ENCODE results near the gene KCNT2. TPM values are rescaled to one million over a fixed set of nuclear protein-coding genes. Genes with fewer than 3 reads are reported as not detected.
"Not testable (repeated sequence)": the region's sequence is repeated elsewhere in the genome, so short reads cannot be mapped to it uniquely, and the experiment has no call there.

Gene KCNT2
- total RNA-seq, 1 donor from 2014 or later, result 10.6 TPM

DNA sequence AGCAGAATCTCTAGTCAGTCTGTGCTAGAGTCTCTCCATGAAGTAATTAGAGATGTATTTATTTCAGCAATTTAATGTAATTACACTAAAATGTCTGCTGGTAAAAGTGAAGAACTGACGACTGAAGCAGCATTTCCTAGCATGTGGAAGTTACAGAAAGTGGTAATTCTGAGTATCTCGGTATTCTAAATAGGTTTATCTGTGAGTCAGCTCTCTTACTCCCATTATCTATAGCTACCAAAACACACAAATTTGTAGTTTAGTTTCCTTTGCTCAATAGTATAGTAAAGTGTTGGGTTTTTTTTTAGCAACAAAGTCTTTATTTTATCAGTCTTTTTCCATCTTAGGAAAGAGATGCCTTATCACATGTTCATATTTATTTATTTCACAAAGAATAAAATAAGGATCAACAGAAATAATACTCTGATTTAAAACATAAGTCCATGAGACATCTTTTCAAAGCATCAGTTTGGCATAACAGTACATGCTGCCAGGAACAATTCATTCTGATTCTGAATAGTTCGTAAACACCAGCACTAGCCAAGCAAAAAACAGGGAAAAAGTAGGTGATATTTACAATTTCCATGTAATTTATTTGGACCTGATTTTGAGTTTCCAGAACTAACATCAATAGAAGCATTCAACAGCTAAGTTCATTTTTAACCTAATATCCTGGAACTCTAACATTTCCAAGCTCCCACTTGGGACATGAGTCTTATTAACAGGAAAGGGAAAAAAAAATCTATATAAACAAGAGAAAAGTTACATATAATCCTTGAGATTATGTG is 76.3 kb downstream of the KCNT2 start:
- intact Hi-C loops (cut with DNase I), result no loop called here
- peak; percentile 85 for ATAC-seq

DNA sequence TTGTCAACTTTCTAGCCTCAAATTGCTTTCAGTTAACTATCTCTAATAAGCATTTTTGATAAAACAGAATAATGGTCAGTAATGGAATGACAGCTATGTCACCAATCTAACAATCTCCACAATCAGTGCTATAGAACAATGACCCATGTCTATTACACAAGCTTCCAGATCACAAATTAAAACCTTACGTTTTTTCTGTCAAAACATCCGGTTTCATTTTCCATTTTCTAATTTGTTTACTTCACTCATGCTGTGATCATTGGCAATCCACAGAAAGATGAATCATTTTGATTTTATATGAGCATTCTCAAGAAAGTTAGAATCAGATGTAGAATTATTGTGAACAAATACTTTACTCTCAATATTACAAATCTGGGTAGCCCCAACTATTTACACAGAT is 80.3 kb downstream of the KCNT2 start:
- ATAC-seq, result no peak
- intact Hi-C loops (cut with DNase I), result no loop called here
- no peak for DNase-seq (ENCODE audit: low spot score)

More for the DNA sequence above, 76.3 kb downstream of the KCNT2 start:
- no peak for DNase-seq (ENCODE audit: low spot score)

DNA sequence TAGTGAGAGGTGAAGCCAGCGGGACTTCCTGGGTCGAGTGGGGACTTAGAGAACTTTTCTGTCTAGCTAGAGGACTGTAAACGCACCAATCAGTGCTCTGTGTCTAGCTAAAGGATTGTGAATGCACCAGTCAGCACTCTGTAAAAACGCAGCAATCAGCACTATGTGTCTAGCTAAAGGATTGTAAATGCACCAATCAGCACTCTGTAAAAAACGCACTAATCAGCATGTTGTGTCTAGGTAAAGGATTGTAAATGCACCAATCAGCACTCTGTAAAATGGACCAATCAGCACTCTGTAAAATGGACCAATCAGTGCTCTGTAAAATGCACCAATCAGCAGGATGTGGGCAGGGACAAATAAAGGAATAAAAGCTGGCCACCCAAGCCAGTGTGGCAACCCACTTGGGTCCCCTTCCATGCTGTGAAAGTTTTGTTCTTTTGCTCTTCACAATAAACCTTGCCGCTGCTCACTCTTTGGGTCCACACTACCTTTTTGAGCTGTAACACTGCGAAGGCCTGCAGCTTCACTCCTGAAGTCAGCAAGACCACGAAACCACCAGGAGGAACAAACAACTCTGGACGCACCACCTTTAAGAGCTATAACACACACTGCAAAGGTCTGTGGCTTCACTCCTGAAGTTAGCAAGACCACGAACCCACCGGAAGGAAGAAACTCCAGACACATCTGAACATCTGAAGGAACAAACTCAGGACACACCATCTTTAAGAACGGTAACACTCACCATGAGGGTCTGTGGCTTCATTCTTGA is 85.5 kb downstream of the KCNT2 start:
- ATAC-seq; intact Hi-C loops (cut with DNase I); DNase-seq (ENCODE audit: low spot score): not testable (repeated sequence)

DNA sequence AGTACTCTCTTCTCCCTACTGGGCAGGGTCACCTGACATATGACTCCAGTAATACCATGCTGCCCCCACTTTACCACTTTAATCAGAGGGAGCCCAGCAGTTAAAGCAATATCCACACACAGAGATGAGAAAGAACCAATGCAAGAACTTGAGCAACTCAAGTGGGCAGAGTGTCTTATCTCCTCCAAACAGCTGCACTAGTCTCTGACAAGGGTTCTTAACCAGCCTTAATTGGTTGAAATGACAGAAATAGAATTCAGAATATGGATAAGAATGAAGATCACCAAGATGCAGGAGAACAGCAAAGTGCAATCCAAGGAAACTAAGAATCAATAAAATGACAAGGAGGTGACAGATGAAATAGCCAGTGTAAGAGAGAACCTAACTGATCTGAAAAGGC is 91.0 kb downstream of the KCNT2 start:
- intact Hi-C loops (cut with DNase I), result no loop called here
- DNase-seq (ENCODE audit: low spot score) (no peak), ATAC-seq (no peak)

DNA sequence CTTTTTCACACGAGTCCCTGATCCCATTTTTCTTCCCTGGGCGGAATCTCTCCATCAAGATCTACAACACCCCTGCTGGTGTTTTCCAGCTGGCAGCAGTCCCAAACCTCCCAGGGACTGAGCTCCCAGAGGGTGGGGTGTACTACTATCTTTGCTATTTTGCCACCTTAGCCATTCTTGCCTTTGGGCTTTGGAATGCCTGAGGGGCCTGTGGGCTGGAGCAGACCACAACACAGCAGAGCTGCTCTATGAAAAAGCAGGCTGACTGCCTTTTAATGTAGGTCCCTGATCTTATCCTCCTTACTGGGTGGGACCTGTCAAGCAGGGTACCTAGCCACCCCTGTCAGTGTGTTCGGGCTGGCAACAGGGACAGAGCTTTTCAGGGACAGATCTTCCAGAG is 91.9 kb downstream of the KCNT2 start:
- intact Hi-C loops (cut with DNase I), result no loop called here
- ATAC-seq (peak; percentile 28), DNase-seq (ENCODE audit: low spot score) (no peak)

DNA sequence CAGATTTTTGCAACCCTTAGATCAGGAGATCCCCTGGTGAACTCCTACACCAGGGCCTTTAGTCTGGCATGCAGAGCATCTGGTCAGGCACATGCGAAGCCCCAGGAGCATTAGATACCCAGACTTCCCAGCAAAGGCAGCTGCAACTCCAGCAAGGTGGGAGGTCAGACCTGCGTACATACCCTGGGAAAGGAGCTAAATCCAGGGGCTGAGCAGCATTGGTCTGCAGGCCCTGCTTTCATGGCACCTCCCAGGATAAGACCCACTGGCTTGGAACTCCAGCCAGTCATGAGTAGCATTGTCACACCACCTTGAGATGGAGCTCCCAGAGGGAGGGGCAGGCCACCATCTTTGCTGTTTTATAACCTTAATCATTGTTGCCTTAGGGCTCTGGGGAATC is 92.3 kb downstream of the KCNT2 start:
- peak; percentile 13 for ATAC-seq
- intact Hi-C loops (cut with DNase I), result no loop called here
- DNase-seq (ENCODE audit: low spot score), result no peak

DNA sequence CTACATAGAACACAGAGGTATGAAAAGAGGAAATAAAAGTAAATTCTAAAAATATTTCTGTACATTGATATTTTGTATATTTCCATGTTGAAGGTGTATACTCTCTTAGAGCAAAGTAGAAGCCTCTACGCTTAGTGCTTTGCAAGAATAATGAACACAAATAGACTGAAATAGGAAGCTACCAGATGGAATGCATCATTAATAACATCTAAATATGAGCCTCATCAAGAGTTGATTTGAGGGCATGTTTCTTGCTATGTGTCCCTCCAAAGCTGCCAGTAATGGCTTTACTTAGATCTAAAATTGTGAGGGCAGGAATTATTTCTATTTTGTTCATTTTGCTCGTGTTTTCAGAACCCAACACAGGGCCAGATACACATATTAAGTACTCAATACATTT is 94.4 kb downstream of the KCNT2 start:
- ATAC-seq (no peak), DNase-seq (ENCODE audit: low spot score) (no peak)
- intact Hi-C loops (cut with DNase I), result no loop called here

DNA sequence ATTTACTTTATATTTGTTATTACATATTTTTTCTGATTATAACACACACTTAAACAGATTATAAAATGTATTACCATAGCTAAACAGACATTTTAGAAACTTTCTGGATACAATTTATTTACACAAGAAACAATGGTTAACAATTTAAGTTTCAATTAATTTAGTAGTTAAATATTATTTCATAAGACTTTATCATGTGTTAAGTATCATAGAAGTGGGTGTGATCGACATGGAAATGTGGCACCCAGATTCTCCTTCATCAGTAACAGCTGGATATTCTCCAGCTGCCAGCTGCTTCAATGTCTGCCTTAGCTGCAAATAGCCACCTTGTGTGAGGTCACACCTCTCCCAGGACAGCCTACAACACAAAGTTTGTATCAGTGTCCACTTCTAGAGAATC is 97.8 kb downstream of the KCNT2 start:
- ATAC-seq, result no peak
- intact Hi-C loops (cut with DNase I), result no loop called here
- no peak for DNase-seq (ENCODE audit: low spot score)

DNA sequence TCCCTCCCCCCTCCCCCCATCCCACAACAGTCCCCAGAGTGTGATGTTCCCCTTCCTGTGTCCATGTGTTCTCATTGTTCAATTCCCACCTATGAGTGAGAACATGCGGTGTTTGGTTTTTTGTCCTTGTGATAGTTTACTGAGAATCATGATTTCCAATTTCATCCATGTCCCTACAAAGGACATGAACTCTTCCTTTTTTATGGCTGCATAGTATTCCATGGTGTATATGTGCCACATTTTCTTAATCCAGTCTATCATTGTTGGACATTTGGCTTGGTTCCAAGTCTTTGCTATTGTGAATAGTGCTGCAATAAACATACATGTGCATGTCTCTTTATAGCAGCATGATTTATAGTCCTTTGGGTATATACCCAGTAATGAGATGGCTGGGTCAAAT is 104.0 kb downstream of the KCNT2 start:
- ATAC-seq; DNase-seq (ENCODE audit: low spot score); intact Hi-C loops (cut with DNase I): not testable (repeated sequence)

DNA sequence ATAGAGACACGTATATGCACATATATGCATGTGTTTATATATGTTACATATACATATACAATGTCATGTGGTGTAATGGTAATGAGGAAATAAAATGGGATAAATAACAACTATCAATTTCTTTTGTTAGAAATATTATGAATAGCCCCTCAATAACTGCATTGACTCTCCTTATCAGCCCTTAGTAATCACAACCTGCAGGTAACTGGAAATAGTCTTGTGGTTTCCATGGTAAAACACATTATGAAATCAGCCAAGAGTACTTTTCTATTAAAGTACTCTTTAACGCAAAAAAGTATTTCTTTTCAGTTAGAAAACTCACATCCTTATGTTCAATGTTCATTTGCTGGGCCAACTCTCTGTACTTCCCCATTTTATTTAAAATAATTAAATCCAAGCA is 105.8 kb downstream of the KCNT2 start:
- intact Hi-C loops (cut with DNase I), result no loop called here
- ATAC-seq, result no peak

DNA sequence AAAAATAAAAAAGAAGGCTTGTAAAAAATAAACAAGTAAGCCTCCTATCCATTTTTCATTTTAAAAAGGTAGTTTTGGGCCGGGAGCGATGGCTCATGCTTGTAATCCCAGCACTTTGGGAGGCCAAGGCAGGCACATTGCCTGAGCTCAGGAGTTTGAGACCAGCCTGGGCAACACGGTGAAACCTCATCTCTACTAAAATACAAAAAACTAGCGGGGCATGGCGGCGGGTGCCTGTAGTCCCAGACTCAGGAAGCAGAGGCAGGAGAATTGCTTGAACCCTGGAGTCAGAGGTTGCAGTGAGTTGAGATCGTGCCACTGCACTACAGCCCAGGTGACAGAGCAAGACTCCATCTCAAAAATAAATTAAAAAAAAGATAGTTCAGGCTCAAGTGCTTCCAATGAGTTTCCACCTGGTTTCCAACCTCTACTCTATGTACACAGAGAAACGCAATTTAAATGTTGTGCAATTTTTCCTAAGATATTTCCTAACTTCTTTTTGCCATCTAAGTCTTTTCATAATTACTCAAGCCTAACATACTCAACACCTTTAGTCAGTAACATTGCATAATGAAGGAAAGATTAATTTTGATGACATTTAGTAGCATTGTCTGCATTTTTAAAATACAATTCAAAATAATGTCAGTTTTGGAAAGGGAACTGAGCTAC is 106.3 kb downstream of the KCNT2 start:
- DNase-seq (ENCODE audit: low spot score) (no peak), ATAC-seq (no peak)
- intact Hi-C loops (cut with DNase I), result no loop called here

More for the DNA sequence above, 105.8 kb downstream of the KCNT2 start:
- no peak for DNase-seq (ENCODE audit: low spot score)

DNA sequence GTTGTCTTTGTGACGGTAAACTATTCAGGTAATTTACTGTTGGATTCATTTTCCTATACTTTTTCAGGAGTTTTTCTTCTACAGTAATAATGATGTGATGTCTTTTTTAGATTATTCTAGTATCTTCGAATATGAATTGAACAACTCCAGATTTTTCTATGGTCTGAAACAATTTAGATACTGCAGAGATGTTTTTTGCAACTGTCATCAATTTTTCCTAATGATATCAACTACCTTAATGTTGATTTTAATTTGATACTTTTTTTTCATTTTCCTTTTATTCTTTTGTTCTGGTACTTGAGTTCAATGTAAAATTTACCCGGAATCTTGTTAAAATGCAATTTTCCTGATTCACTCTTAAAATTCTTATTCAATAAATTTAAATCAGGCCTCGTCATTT is 110.4 kb downstream of the KCNT2 start:
- ATAC-seq (no peak), DNase-seq (ENCODE audit: low spot score) (no peak)
- intact Hi-C loops (cut with DNase I), result no loop called here

DNA sequence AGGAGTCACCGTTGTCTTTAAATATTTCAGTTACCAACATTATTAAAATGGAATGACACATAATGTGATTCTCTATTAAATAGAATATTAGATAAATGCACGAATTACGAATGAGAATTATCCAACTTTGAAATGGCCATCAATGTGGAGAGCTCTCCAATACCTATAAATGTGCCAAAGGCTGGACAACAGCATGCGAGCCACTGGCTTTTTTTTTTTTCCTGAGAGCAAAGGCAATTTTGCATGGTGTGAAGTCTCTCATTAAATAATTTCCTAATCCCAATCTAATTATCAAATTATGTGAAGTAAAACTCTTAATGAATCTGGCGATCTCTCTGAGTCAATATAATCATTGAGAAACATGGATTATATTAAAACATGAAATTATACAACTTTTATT is 113.5 kb downstream of the KCNT2 start:
- DNase-seq (ENCODE audit: low spot score) (no peak), ATAC-seq (no peak)
- intact Hi-C loops (cut with DNase I), result no loop called here

DNA sequence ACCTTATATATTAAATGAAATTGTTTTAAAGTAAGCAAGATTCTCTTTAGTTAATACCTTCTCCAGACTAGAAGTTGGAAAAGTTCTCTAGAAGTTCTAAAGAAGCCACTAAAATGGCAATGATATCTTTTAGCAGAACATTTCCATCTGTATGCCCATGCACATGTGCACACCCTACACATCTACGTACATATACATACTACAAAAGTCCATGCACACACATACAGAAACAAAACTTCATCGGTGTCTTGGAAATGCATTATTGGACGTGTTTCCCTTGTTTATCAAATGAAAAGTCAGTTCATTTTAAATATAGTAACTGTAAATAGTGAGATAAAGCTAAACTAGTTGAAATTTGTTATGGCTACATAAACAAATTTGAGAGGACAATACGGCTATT is 114.4 kb downstream of the KCNT2 start:
- no peak for DNase-seq (ENCODE audit: low spot score)
- no peak for ATAC-seq
- intact Hi-C loops (cut with DNase I), result no loop called here

DNA sequence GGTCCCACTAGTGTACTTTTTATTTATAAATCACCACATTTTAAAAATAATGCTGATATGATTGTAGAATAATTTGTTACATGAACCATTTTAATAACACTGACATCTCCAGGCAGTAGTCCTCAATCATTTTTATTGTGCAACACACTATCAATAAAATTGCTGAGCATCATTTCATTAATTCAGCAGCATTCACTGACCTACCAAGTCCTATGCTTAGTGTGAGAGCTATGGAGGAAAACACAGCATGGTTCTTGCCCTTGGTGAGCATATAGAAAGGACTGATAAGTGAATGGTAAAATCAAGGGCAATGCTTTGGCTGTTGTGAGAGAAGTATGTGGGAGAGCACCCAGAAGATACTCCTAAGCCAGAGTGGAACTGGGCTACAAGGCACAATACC is 119.7 kb downstream of the KCNT2 start:
- no peak for DNase-seq (ENCODE audit: low spot score)

DNA sequence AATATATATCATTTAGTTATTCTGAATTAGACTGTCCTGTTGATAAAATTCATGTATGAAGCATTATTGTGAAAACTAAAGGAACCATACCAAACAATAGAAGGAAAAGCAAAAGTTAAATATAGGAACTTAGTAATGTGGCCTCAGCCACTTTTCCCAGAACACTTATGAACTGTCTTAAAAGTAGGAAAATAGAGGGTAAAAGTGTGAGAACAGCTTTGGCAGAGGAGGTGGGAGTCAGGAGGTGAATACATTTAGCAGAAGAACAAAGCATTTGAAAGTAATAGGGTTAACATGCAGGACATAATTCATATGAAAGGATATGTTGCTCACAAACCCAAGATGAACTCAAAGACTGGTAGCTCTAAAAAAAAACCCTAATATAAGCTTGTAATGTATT is 121.9 kb downstream of the KCNT2 start:
- no peak for ATAC-seq
- no peak for DNase-seq (ENCODE audit: low spot score)
- intact Hi-C loops (cut with DNase I), result no loop called here

More for the DNA sequence above, 119.7 kb downstream of the KCNT2 start:
- intact Hi-C loops (cut with DNase I), result no loop called here
- ATAC-seq, result no peak

DNA sequence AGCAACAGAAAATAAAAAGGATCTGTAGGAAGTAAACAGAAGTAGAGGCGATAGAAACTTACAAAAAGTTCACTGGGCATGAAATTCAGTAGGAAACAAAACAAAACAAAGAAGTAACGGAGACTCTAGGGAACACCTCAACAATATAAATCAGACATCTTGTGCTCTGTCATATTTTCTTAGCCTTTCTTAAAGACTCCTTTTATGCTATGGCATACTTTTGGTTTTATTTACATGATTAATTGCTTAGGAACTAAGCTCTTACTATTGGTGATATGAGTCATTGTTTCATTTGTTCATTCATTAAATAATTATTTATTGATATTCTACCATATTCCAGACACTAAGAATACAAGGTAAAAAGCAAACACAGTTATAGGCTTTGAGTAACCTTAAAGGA is 126.6 kb downstream of the KCNT2 start:
- DNase-seq (ENCODE audit: low spot score), result no peak
- intact Hi-C loops (cut with DNase I), result no loop called here
- ATAC-seq, result no peak

DNA sequence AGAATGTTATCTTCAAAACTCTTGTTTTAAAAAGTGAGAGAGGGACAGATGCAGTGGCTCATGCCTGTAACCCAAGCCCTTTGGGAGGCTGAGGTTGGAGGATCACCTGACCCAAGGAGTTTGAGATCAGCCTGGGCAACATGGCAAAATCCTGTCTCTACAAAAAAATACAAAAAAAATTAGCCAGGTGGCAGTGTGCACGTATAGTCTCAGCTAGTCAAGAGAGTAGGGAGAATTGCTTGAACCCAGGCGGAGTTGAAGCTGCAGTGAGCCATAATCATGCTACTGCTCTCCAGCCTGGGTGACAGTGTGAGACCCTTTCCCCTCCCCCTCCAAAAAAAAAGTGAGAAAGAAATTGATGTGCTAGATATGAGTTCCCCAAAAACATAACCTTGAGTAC is 131.0 kb downstream of the KCNT2 start:
- ATAC-seq (no peak), DNase-seq (ENCODE audit: low spot score) (no peak)
- intact Hi-C loops (cut with DNase I), result no loop called here

DNA sequence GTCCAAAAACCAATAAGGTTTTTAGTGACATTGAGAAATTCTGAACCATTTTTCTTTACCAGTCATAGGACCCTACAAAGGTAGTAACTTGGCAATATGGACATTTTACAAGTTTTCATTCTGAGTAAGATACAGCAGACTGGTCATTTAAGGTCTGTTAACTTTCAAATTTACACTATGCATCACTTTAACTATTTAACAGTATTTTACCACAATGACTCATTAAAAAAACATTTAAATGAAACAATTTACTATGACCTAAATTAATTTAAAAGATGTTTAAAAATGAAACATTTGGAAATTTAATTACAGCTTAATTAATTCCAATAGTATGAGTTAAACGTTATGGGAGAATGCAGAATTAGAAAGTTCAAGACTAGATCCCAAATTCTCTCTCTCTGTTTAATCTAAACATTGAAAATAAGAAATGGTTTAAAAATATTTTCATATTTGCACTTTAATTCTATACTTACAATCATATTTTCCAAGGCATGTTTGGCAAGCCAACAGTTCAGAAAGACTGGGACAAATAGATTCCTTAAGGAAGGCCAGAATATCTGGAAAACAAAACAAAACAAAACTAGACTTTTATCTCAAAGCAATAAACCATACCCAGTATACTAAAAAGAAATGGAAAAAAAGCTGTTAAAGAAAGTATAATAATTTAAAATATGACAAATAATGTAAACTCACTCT is 140.9 kb downstream of the KCNT2 start:
- DNase-seq (ENCODE audit: low spot score), result no peak

More for the DNA sequence above, 140.9 kb downstream of the KCNT2 start:
- intact Hi-C loops (cut with DNase I), result no loop called here
- ATAC-seq, result no peak
